OCI-LY3 (cell line): Measurements from ENCODE around the gene TALDO1.

Experiments used
- H2AFZ ChIP-seq: fragments of 200-600, 300-600 bp; shearing (Covaris generic); 2 replicates; pipeline ENCODE4 v1.6.0; 2014; ENCODE audit warnings: antibody characterized with exemption, low read depth, low read length
- H3K27ac ChIP-seq: fragments of 200-600, 300-600 bp; sonication (generic); 2 replicates; pipeline ENCODE4 v1.5.1; 2014; ENCODE audit warnings: mild to moderate bottlenecking, low read length, moderate library complexity, mixed read lengths
- H3K27me3 ChIP-seq: fragments of 200-600, 300-600 bp; sonication (generic); 2 replicates; pipeline ENCODE4 v1.6.1; 2014; ENCODE audit warnings: low read depth, low read length, mixed read lengths
- H3K36me3 ChIP-seq: fragments of 200-600, 300-600 bp; sonication (generic); replicated peaks from 2 replicates; pipeline ENCODE3; 2014; ENCODE audit warnings: low read depth, low read length, mixed read lengths
- H3K4me1 ChIP-seq: fragments of 300-600, 200-600 bp; sonication (generic); 2 replicates; pipeline ENCODE4 v1.6.1; 2014; ENCODE audit warnings: low read length, mixed read lengths
- H3K4me2 ChIP-seq: fragments of 200-600, 300-600 bp; sonication (generic); 2 replicates; pipeline ENCODE4 v1.6.1; 2014; ENCODE audit warnings: low read length, mixed read lengths
- H3K4me3 ChIP-seq: fragments of 300-600, 200-600 bp; sonication (generic); 2 replicates; pipeline ENCODE4 v1.5.1; 2014; ENCODE audit warnings: antibody characterized with exemption, mild to moderate bottlenecking, low read length, moderate library complexity
- H3K79me2 ChIP-seq: fragments of 300-600, 200-600 bp; shearing (Covaris generic); 2 replicates; pipeline ENCODE4 v1.6.1; 2014; ENCODE audit warnings: mild to moderate bottlenecking, low read length, mixed read lengths
- H3K9ac ChIP-seq: fragments of 300-600, 200-600 bp; shearing (Covaris generic); 2 replicates; pipeline ENCODE4 v1.6.0; 2014; ENCODE audit warnings: mild to moderate bottlenecking, low read length, moderate library complexity
- H3K9me3 ChIP-seq: fragments of 200-600, 300-600 bp; shearing (Covaris generic); 2 replicates; pipeline ENCODE4 v1.6.1; 2014; ENCODE audit warnings: low read length, mixed read lengths; ENCODE audit not compliant: insufficient read depth
- H4K20me1 ChIP-seq: fragments of 200-600, 300-600 bp; sonication (generic); 2 replicates; pipeline ENCODE4 v1.6.1; 2016; ENCODE audit warnings: low read length, mixed read lengths; ENCODE audit not compliant: insufficient read depth
- EZH2phosphoT487 ChIP-seq: fragments of 200-600 bp; shearing (Covaris generic); IDR thresholded peaks from 2 replicates; pipeline ENCODE4 v1.6.1; 2018; ENCODE audit warnings: antibody characterized with exemption, mixed run types, low read depth
- TF ChIP-seq, protein P1 (sequence below): fragments of 200-600, 300-600 bp; sonication (generic); IDR thresholded peaks from 2 replicates; pipeline ENCODE4 v1.5.1; 2014; ENCODE audit warnings: antibody characterized with exemption, low read length, low read depth

Gene TALDO1

DNA sequence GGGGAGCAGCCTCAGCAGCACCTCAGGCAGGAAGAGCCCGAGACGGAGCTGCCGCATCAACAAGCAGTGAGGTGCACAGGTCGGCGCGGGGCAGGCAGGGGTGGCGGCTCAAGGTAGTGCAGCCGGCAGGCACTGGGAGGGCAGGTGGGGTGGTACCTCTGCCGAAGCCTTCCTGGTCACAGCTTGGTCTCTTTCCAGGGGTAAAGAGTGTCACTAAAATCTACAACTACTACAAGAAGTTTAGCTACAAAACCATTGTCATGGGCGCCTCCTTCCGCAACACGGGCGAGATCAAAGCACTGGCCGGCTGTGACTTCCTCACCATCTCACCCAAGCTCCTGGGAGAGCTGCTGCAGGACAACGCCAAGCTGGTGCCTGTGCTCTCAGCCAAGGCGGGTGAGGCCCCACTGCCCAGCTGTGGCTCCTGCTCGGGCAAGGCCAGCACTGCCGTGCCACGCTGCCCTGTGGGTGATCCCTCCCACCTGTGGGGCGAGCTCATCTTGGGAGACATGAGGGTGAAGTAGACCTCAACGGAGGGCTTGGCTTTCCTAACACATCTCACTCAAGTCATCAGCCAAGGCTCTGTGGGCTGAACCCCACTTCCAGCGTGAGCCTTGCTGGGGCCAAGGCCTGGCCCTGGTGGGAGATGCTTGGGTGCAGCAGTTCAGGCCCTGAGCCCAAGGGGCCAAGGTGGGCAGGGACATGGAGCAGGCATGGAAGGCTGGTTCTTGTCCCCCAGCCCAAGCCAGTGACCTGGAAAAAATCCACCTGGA is 16.5 kb downstream of the TALDO1 start:
- peaks cover 41% of the 10 kb centered on the region for H3K36me3 ChIP-seq

DNA sequence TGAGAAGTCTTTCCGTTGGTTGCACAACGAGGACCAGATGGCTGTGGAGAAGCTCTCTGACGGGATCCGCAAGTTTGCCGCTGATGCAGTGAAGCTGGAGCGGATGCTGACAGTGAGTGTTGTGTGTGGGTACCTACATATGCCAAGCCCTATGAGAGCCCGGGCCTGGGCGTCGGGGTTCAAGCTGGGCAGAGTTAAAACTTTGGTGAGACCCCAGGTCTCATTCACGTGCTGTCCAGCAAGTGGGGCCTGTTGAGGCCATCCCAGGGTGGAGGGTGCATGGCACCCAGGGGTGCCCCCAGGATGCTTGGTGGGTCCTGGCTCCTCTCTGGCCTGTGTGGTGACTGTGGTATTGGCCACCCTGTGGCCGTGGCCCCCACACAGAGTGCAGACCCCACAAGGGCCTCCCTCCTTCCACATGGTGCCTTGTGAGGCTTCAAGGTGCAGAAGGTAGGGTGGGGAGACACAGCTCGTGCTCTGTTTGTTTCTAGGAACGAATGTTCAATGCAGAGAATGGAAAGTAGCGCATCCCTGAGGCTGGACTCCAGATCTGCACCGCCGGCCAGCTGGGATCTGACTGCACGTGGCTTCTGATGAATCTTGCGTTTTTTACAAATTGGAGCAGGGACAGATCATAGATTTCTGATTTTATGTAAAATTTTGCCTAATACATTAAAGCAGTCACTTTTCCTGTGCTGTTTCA is 17.2 kb downstream of the TALDO1 start:
- no peak overlapping the region for H3K9ac ChIP-seq
- peaks cover 38% of the 10 kb centered on the region for H3K36me3 ChIP-seq
- H3K4me3 ChIP-seq, result no peak overlapping the region
- H4K20me1 ChIP-seq, result peaks cover 24% of the 10 kb centered on the region
- no peaks in the 10 kb centered on the region for H3K9me3 ChIP-seq
- no peak overlapping the region for H2AFZ ChIP-seq
- H3K4me2 ChIP-seq, result no peak overlapping the region
- no peaks in the 10 kb centered on the region; the same call in 1 of the 2 replicates for H3K79me2 ChIP-seq
- TF ChIP-seq, protein P1, sequence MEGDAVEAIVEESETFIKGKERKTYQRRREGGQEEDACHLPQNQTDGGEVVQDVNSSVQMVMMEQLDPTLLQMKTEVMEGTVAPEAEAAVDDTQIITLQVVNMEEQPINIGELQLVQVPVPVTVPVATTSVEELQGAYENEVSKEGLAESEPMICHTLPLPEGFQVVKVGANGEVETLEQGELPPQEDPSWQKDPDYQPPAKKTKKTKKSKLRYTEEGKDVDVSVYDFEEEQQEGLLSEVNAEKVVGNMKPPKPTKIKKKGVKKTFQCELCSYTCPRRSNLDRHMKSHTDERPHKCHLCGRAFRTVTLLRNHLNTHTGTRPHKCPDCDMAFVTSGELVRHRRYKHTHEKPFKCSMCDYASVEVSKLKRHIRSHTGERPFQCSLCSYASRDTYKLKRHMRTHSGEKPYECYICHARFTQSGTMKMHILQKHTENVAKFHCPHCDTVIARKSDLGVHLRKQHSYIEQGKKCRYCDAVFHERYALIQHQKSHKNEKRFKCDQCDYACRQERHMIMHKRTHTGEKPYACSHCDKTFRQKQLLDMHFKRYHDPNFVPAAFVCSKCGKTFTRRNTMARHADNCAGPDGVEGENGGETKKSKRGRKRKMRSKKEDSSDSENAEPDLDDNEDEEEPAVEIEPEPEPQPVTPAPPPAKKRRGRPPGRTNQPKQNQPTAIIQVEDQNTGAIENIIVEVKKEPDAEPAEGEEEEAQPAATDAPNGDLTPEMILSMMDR, result no peak
- no peak for TF ChIP-seq EZH2phosphoT487
- no peaks in the 10 kb centered on the region for H3K27me3 ChIP-seq
- H3K4me1 ChIP-seq, result no peaks in the 10 kb centered on the region
- H3K27ac ChIP-seq, result no peak overlapping the region

More for the DNA sequence above, 16.5 kb downstream of the TALDO1 start:
- no peaks in the 10 kb centered on the region for H3K9me3 ChIP-seq
- peaks cover 24% of the 10 kb centered on the region for H4K20me1 ChIP-seq
- no peak overlapping the region for H3K4me3 ChIP-seq
- H3K4me2 ChIP-seq, result no peak overlapping the region
- no peaks in the 10 kb centered on the region; the same call in 1 of the 2 replicates for H3K79me2 ChIP-seq
- no peak overlapping the region for H3K9ac ChIP-seq
- H3K4me1 ChIP-seq, result no peaks in the 10 kb centered on the region
- H3K27ac ChIP-seq, result no peak overlapping the region
- TF ChIP-seq, protein P1, result no peak
- TF ChIP-seq EZH2phosphoT487, result no peak
- no peak overlapping the region for H2AFZ ChIP-seq
- H3K27me3 ChIP-seq, result no peaks in the 10 kb centered on the region

DNA sequence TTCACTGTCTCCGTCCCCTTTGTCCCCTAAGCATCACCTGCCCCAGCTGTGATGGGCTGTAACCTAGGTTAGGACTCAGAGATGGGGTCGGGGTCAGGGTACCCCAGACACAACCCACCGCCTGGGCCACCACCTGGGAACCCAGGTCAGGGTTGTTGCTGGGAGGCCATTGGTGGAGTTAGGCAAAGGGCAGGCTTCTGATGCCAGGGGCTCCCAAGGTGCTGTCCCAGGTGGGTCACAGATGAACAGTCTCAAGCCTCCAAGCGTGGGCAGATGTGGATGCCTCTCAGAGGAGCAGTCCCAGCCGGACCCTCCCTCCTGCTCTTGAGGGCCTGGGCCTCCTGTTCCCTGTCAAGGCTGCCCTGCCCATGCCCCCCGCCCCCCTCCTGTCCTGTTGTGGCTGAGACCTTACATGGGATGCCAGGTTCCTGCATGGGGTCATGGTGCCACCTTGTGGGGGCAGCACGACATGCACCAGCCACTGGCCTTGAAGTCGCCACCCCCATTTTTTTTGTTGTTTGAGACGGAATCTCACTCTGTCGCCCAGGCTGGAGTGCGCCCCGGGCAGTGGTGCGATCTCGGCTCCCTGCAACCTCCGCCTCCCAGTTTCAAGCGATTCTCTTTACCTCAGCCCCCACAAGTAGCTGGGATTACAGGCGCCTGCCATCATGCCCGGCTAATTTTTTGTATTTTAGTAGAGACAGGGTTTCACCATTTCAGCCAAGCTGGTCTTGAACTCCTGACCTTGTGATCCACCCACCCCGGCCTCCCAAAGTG is 17.9 kb downstream of the TALDO1 start:
- no peak for TF ChIP-seq EZH2phosphoT487
- TF ChIP-seq, protein P1, result peak; percentile 60
- Histone ChIP-seq H2AFZ (no peak overlapping the region), H3K4me1 (no peaks in the 10 kb centered on the region), H3K4me2 (no peak overlapping the region), H3K79me2 (peaks cover 2% of the 10 kb centered on the region; the same call in 1 of the 2 replicates), H3K4me3 (no peak overlapping the region), H3K27ac (no peak overlapping the region), H3K27me3 (no peaks in the 10 kb centered on the region), H4K20me1 (peaks cover 24% of the 10 kb centered on the region), H3K9me3 (no peaks in the 10 kb centered on the region), H3K36me3 (peaks cover 38% of the 10 kb centered on the region), H3K9ac (no peak overlapping the region)

DNA sequence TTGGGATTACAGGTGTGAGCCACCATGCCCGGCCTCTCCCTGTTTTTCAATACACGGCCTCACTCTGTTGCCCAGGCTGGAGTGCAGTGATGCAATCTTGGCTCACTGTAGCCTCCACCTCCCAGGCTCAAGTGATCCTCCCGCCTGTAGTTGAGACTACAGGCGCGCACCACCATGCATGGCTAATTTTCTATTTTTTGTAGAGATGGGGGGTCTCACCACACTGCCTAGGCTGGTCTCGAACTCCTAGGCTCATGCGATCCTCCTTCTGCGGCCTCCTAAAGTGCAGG is 18.5 kb downstream of the TALDO1 start:
- Histone ChIP-seq H3K9ac (no peak overlapping the region), H4K20me1 (peaks cover 24% of the 10 kb centered on the region), H3K9me3 (no peaks in the 10 kb centered on the region), H3K27ac (no peak overlapping the region), H3K4me3 (no peak overlapping the region), H3K27me3 (no peaks in the 10 kb centered on the region), H3K79me2 (peaks cover 7% of the 10 kb centered on the region; the same call in 1 of the 2 replicates), H3K4me1 (no peaks in the 10 kb centered on the region), H3K36me3 (peaks cover 42% of the 10 kb centered on the region), H3K4me2 (no peak overlapping the region), H2AFZ (no peak overlapping the region)
- TF ChIP-seq, protein P1, result no peak
- TF ChIP-seq EZH2phosphoT487, result no peak
